VCaP (cell line): ENCODE data around the gene ARL6IP6.

ENCODE experiments used
- H3K27ac ChIP-seq: fragments of 450-650 bp; 2 replicates; pipeline ENCODE4 v1.5.1; 2017
- CTCF ChIP-seq: fragments of 450-650 bp; conservative IDR thresholded peaks from 2 replicates; pipeline ENCODE4 v1.5.1; 2017; ENCODE audit warnings: mild to moderate bottlenecking, moderate library complexity

Gene ARL6IP6

GRCh38 chr2:152715112-152715511, 3.3 kb upstream of the ARL6IP6 start:
- no peak for TF ChIP-seq CTCF

GRCh38 chr2:152715854-152716428, 2.5 kb upstream of the ARL6IP6 start:
- peak; percentile 60 for TF ChIP-seq CTCF
- peak overlapping the region; percentile 94 for H3K27ac ChIP-seq

More at GRCh38 chr2:152715112-152715511, 3.3 kb upstream of the ARL6IP6 start:
- no peak overlapping the region for H3K27ac ChIP-seq

GRCh38 chr2:152716805-152717227, 1.6 kb upstream of the ARL6IP6 start:
- H3K27ac ChIP-seq = peak overlapping the region; percentile 94
- TF ChIP-seq CTCF = no peak

GRCh38 chr2:152717228-152718075, 968 bp upstream of the ARL6IP6 start, which contains the start of gene PRPF40A:
TSS of gene PRPF40A (minus strand) at chr2:152717461. CDS start at chr2:152717439, 22 bp downstream.
- TF ChIP-seq CTCF = no peak
- H3K27ac ChIP-seq = peak within 1 kb of the TSS; percentile 94

GRCh38 chr2:152718909-152719645, 657 bp downstream of the ARL6IP6 start:
- peak overlapping the region; percentile 94 for H3K27ac ChIP-seq
- TF ChIP-seq CTCF = no peak

GRCh38 chr2:152720794-152721193, 2.4 kb downstream of the ARL6IP6 start:
- TF ChIP-seq CTCF = no peak
- no peak overlapping the region; the same call in 1 of the 2 replicates for H3K27ac ChIP-seq

- H3K27ac ChIP-seq = peak overlapping the region; percentile 61
These were observed 4.2 kb downstream of the ARL6IP6 start for GRCh38 chr2:152722639-152723038.
